Measurements from ENCODE around the gene CEP152. TPM values are rescaled to one million over a fixed set of nuclear protein-coding genes. Genes with fewer than 3 reads are reported as not detected.

The CEP152 gene
- total RNA-seq, 1 experiment from 2014 or later = 24.6 TPM

DNA sequence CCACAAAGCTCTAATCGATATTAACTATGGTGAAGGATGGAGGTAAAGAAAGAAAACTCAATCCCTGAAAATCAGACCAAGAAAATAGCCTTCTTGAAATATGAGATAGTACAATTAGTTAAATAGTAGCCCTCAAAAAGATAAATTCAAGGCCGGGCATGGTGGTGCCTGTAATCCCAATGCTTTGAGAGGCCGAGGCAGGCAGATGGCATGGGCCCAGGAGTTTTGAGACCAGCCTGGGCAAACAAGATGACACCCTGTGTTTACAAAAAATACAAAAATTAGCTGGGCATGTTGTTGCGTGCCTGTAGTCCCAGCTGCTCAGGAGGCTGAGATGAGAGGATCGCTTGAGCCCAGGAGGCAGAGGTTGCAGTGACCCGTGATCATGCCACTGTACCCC lies 31.6 kb upstream of the CEP152 start:
- no peaks in the 10 kb centered on the region for H3K27me3 ChIP-seq (ENCODE audit: insufficient read depth, low read depth)
- no peaks in the 10 kb centered on the region for H3K79me2 ChIP-seq (ENCODE audit: low read depth)
- no peak for TF ChIP-seq EZH2 (IDR thresholded peaks at IDR 0.05; ENCODE audit: low read depth)
- TF ChIP-seq, protein P1, sequence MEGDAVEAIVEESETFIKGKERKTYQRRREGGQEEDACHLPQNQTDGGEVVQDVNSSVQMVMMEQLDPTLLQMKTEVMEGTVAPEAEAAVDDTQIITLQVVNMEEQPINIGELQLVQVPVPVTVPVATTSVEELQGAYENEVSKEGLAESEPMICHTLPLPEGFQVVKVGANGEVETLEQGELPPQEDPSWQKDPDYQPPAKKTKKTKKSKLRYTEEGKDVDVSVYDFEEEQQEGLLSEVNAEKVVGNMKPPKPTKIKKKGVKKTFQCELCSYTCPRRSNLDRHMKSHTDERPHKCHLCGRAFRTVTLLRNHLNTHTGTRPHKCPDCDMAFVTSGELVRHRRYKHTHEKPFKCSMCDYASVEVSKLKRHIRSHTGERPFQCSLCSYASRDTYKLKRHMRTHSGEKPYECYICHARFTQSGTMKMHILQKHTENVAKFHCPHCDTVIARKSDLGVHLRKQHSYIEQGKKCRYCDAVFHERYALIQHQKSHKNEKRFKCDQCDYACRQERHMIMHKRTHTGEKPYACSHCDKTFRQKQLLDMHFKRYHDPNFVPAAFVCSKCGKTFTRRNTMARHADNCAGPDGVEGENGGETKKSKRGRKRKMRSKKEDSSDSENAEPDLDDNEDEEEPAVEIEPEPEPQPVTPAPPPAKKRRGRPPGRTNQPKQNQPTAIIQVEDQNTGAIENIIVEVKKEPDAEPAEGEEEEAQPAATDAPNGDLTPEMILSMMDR (conservative IDR thresholded peaks at IDR 0.05) = no peak
- no peaks in the 10 kb centered on the region for H3K9me2 ChIP-seq (ENCODE audit: insufficient read depth)
- no peak overlapping the region for H3K4me2 ChIP-seq
- DNase-seq = no peak
- no peak overlapping the region for H2AFZ ChIP-seq
- no peaks in the 10 kb centered on the region for H3K4me1 ChIP-seq (replicated peaks; ENCODE audit: insufficient read depth)
- no peaks in the 10 kb centered on the region for H4K20me1 ChIP-seq (ENCODE audit: insufficient read depth)
- intact Hi-C loops (cut with micrococcal nuclease; ENCODE audit: unreplicated experiment) = no loop called here
- H3F3A ChIP-seq (ENCODE audit: insufficient read depth, low read depth) = no peaks in the 10 kb centered on the region
- H3K27ac ChIP-seq = no peak overlapping the region
- H3K36me3 ChIP-seq (ENCODE audit: low read depth) = no peaks in the 10 kb centered on the region
- ChIA-PET POLR2A (ENCODE audit: unreplicated experiment) (no interaction called here), CTCF (no interaction called here)
- H3K9me3 ChIP-seq (ENCODE audit: insufficient read depth, low read depth) = no peaks in the 10 kb centered on the region
- no peak overlapping the region for H3K4me3 ChIP-seq
- BruUV-seq (replicated peaks) = no TSS peak

DNA sequence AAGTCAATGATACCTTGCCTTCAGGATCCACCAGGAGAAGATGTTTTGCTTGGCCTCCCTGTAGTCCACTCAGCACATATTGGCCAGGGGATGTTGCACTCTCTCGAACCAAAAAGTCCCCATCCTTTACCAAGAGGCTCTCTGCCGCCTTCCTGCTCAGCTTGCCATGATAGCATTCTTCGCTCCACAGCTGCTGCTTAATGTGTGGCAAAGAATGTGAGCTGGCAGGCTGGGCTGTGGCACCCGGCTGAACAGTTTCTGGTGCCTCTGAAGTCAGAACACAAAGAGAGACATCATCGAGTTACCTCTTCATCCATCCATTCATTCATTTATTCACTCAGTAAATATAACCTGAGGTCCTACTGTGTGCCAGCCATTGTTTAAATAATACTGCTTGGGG lies 23.9 kb upstream of the CEP152 start:
- POLR2A ChIA-PET (ENCODE audit: unreplicated experiment) = no interaction called here

DNA sequence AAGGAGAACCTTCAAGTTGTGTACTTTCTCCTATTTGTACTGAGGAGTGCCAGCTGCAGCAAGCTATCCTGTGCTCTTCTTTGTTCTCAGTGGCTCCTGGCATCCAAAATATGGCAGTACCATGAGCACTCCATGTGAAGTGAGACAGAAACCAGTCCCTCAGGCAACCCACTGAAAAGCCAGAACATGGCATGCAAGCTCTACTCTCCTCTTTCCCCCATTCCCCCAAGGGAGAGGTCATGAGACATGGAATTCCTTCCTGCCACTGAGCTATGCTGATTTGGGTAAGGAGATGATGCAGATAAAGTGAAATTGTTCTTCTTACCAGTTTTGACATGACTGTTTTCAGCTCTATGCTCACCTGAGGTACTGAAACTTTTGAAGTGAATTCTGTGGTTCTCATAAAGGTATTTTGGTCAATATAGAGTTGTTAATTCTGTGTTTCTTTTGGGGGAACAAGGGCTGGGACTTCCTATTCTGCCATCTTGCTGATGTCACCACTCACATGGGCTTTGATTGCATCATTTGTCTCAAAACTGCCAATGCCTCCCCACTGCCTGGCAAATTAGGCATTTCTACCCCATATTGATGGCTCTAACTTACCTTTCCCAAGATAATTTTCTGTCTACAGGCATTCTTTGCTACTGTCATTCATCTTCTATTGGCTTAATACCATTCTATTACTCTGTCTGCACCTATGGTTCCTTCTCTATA lies 22.8 kb upstream of the CEP152 start:
- no peak overlapping the region for H3K4me2 ChIP-seq
- H2AFZ ChIP-seq = no peak overlapping the region
- H3K79me2 ChIP-seq (ENCODE audit: low read depth) = no peaks in the 10 kb centered on the region
- H3K27ac ChIP-seq = no peak overlapping the region
- H3K27me3 ChIP-seq (ENCODE audit: insufficient read depth, low read depth) = no peaks in the 10 kb centered on the region
- TF ChIP-seq, protein P1 (conservative IDR thresholded peaks at IDR 0.05) = no peak
- no peak for TF ChIP-seq EZH2 (IDR thresholded peaks at IDR 0.05; ENCODE audit: low read depth)
- no TSS peak for BruUV-seq (replicated peaks)
- no peaks in the 10 kb centered on the region for H3K36me3 ChIP-seq (ENCODE audit: low read depth)
- H3K4me3 ChIP-seq = no peak overlapping the region
- ChIA-PET POLR2A (ENCODE audit: unreplicated experiment) (no interaction called here), CTCF (interaction anchor here (0.5 kb wide), 1 partner anchor 1521 kb away, joined by 3 read pairs; the partner anchor contains the start of gene GABPB1)
- no peaks in the 10 kb centered on the region for H3K9me3 ChIP-seq (ENCODE audit: insufficient read depth, low read depth)
- H3F3A ChIP-seq (ENCODE audit: insufficient read depth, low read depth) = no peaks in the 10 kb centered on the region
- DNase-seq = no peak
- intact Hi-C loops (cut with micrococcal nuclease; ENCODE audit: unreplicated experiment) = no loop called here
- no peaks in the 10 kb centered on the region for H3K4me1 ChIP-seq (replicated peaks; ENCODE audit: insufficient read depth)
- H3K9me2 ChIP-seq (ENCODE audit: insufficient read depth) = no peaks in the 10 kb centered on the region
- no peaks in the 10 kb centered on the region for H4K20me1 ChIP-seq (ENCODE audit: insufficient read depth)

More for the DNA sequence above, 23.9 kb upstream of the CEP152 start:
- no peaks in the 10 kb centered on the region for H3K36me3 ChIP-seq (ENCODE audit: low read depth)
- intact Hi-C loops (cut with micrococcal nuclease; ENCODE audit: unreplicated experiment) = no loop called here
- H3K9me2 ChIP-seq (ENCODE audit: insufficient read depth) = no peaks in the 10 kb centered on the region
- H4K20me1 ChIP-seq (ENCODE audit: insufficient read depth) = no peaks in the 10 kb centered on the region
- H3K79me2 ChIP-seq (ENCODE audit: low read depth) = no peaks in the 10 kb centered on the region
- no peak for DNase-seq
- no peaks in the 10 kb centered on the region for H3F3A ChIP-seq (ENCODE audit: insufficient read depth, low read depth)
- H3K4me3 ChIP-seq = no peak overlapping the region
- H3K4me2 ChIP-seq = no peak overlapping the region
- TF ChIP-seq, protein P1 (conservative IDR thresholded peaks at IDR 0.05) = no peak
- no peak for TF ChIP-seq EZH2 (IDR thresholded peaks at IDR 0.05; ENCODE audit: low read depth)
- no TSS peak for BruUV-seq (replicated peaks)
- CTCF ChIA-PET = no interaction called here
- H2AFZ ChIP-seq = no peak overlapping the region
- no peaks in the 10 kb centered on the region for H3K27me3 ChIP-seq (ENCODE audit: insufficient read depth, low read depth)
- no peak overlapping the region for H3K27ac ChIP-seq
- H3K9me3 ChIP-seq (ENCODE audit: insufficient read depth, low read depth) = no peaks in the 10 kb centered on the region
- H3K4me1 ChIP-seq (replicated peaks; ENCODE audit: insufficient read depth) = no peaks in the 10 kb centered on the region

Data from PC-9 (cell line).